ENCODE data around the gene PSMD1.
"Not testable (repeated sequence)": the region's sequence is repeated elsewhere in the genome, so short reads cannot be mapped to it uniquely, and the experiment has no call there.

PSMD1 gene

GRCh38 chr2:231159306-231159705 lies 102.6 kb downstream of the PSMD1 start:
- DNase-seq (ENCODE audit: low spot score): no peak

GRCh38 chr2:231160701-231161100 lies 104.0 kb downstream of the PSMD1 start:
- DNase-seq (ENCODE audit: low spot score): no peak

- no peak for DNase-seq (ENCODE audit: low spot score)
Observed at GRCh38 chr2:231161252-231161839, 104.7 kb downstream of the PSMD1 start.

- no peak for DNase-seq (ENCODE audit: low spot score)
Observed at GRCh38 chr2:231161877-231162329, 105.2 kb downstream of the PSMD1 start.

- DNase-seq (ENCODE audit: low spot score): no peak
Observed at GRCh38 chr2:231163011-231163410, 106.3 kb downstream of the PSMD1 start.

- DNase-seq (ENCODE audit: low spot score): no peak
Observed at GRCh38 chr2:231163414-231164095, 106.9 kb downstream of the PSMD1 start.

- no peak for DNase-seq (ENCODE audit: low spot score)
Observed at GRCh38 chr2:231167745-231168459, 111.2 kb downstream of the PSMD1 start.

GRCh38 chr2:231168460-231169139 lies 111.9 kb downstream of the PSMD1 start:
- no peak for DNase-seq (ENCODE audit: low spot score)

GRCh38 chr2:231169488-231169887 lies 112.8 kb downstream of the PSMD1 start:
- DNase-seq (ENCODE audit: low spot score): no peak

- DNase-seq (ENCODE audit: low spot score): no peak
Observed at GRCh38 chr2:231170055-231170454, 113.4 kb downstream of the PSMD1 start.

GRCh38 chr2:231172025-231172424 lies 115.4 kb downstream of the PSMD1 start:
- DNase-seq (ENCODE audit: low spot score): no peak

GRCh38 chr2:231174211-231174651 lies 117.6 kb downstream of the PSMD1 start:
- no peak for DNase-seq (ENCODE audit: low spot score)

GRCh38 chr2:231176066-231176465 lies 119.4 kb downstream of the PSMD1 start:
- no peak for DNase-seq (ENCODE audit: low spot score)

GRCh38 chr2:231177156-231178025 lies 120.7 kb downstream of the PSMD1 start:
- DNase-seq (ENCODE audit: low spot score): no peak

- not testable (repeated sequence) for DNase-seq (ENCODE audit: low spot score)
Observed at GRCh38 chr2:231178805-231179204, 122.1 kb downstream of the PSMD1 start.

GRCh38 chr2:231181860-231182512 lies 125.3 kb downstream of the PSMD1 start:
- peak; percentile 37 for DNase-seq (ENCODE audit: low spot score)

- DNase-seq (ENCODE audit: low spot score): no peak
Observed at GRCh38 chr2:231182513-231182899, 125.8 kb downstream of the PSMD1 start.

GRCh38 chr2:231183851-231184250 lies 127.2 kb downstream of the PSMD1 start:
- no peak for DNase-seq (ENCODE audit: low spot score)

- no peak for DNase-seq (ENCODE audit: low spot score)
Observed at GRCh38 chr2:231184319-231184718, 127.7 kb downstream of the PSMD1 start.

- no peak for DNase-seq (ENCODE audit: low spot score)
Observed at GRCh38 chr2:231185050-231185725, 128.5 kb downstream of the PSMD1 start.
